GM21619 (cell line): Measurements from ENCODE around the gene SLC2A6.
"Not testable (repeated sequence)": the region's sequence is repeated elsewhere in the genome, so short reads cannot be mapped to it uniquely, and the experiment has no call there.

Experiments used
- ATAC-seq: cut with Tn5 transposase; IDR thresholded peaks from one replicate; pipeline ENCODE4 v1.9.1; 2021; ENCODE audit not compliant: unreplicated experiment

SLC2A6 gene

DNA sequence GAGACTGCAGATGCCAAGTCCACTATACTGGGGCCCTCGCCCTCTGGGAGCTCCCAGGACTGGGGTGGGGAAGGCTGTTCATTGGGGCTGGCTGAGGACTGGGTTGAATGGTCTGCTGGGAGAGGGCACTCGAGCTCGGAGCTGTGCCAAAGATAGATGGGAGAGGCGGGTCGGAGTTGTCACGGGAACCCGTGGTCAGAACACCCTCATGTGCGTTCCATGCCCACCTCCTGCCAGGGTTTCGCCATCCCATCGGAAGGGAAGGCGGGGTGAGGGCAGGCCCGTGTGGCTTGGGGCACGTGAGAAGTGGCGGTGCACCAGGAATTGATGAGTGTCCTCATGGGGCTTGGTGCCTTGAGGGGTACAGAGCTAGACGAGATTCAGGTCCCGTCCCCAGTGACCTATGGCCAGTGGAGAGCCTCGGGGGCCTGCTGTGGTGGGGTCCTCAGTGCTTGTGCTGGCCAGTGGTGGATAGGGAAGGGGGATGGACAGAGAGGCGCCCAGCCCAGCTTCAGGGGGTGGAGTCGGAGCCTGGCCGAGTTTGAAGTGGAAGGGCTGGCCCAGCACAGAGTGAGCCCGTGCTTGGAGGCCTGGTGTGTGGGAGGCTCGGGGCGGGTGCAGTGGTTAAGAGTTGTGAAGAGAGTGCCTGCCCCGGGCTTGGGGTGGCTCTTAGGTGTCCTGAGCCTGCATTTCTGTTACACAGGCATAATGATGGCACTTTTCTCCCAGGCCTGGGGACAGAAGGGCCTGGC lies 14.9 kb downstream of the SLC2A6 start:
- no peak for ATAC-seq

DNA sequence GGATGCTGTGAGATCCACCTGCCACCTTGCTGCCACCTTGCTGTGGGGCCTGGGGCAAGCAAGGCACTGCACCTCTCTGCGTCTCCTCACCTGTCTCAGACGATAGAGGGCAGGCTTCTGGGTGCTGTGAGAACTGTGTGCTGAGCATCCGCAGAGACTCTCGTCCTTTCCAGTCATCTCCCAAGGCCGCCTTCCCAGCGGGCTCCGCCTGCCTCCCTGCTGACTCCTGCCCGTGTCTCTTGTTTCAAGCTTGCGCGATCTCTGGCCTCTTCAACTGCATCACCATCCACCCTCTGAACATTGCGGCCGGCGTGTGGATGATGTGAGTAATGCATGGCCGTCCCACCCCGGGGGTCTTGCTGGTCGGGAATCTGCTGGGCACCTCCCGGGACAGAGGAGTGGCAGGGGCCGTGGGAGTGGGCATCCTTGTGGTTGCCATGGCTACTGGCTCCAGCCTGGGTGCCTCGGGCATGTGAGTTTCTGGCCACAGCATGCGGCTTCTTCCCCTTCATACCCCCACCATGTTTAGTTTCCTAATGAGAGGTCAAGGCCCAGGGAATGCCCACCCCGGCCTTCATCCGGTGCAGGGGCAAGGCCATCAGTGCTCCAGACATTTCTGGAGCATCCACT lies 15.6 kb downstream of the SLC2A6 start:
- no peak for ATAC-seq

DNA sequence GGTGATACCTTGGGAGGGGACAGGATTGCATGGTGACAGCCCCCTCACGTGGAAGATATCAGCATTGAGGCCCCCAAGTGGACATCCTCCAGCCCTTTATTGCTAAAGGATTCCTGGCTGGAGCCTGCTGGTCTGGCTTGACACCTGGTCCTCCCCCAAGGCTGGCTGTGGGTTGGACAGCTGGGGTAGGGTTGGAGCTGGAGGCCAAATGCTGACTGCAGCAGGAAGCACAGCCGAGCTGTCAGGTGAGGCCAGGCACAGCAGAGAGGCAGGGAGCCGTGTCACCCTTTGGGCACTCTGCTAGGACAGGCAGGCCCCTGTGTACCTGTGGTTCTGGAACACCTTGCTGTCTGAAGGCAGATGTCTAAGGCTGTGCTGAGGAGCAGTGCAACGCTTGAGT lies 16.9 kb downstream of the SLC2A6 start:
- ATAC-seq = no peak

GRCh38 chr9:133460405-133461175 lies 18.3 kb downstream of the SLC2A6 start:
- ATAC-seq = peak; percentile 27

- ATAC-seq = peak; percentile 71
These were observed 19.2 kb downstream of the SLC2A6 start, which contains the start of gene CACFD1 for GRCh38 chr9:133459476-133460404. Gene CACFD1 (plus strand): TSS chr9:133459978. CDS start chr9:133460067, 89 bp downstream.

DNA sequence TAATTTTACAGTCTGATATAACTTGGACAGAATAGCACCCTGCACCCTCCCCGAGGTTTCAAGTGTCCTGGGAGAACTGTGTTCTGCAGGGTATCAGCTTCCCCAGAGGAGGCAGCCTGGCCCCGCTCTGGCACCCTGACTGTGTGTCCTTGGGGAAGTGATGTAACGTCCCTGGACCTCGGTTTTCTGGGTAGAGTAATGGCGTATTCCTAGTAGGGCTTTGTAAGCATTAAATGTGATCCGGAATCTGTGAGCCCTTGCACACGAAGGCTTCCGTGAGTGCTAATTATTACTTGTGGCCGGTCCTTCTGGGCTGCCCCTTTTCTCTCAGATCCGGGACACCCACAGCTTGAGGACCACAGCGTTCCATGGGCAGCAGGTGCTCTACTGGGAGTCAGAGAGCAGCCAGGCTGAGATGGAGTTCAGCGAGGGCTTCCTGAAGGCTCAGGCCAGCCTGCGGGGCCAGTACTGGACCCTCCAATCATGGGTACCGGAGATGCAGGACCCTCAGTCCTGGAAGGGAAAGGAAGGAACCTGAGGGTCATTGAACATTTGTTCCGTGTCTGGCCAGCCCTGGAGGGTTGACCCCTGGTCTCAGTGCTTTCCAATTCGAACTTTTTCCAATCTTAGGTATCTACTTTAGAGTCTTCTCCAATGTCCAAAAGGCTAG lies 20.1 kb downstream of the SLC2A6 start:
- ATAC-seq = no peak

- ATAC-seq = no peak
These were observed 21.2 kb downstream of the SLC2A6 start for GRCh38 chr9:133457748-133458147.

DNA sequence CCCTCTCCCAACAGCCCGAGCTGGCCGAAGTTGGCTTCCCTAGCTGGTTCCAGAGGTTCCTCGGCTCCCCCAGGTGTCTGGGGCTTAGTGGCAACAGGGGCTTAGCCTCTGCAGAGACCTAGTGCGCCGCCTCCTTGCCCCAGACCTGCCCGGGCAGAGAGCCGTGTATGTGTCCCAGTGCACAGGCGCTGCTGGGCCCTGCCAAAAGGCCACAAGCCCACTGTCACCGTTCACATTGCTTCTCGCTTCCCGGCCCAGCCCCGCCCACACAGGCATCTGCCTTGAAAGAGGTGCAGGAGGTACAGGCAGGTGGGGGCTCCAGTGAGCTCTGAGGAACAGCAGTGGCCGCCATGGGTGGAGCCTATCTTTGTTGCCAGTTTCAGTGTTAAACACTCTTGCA lies 21.7 kb downstream of the SLC2A6 start:
- ATAC-seq = no peak

DNA sequence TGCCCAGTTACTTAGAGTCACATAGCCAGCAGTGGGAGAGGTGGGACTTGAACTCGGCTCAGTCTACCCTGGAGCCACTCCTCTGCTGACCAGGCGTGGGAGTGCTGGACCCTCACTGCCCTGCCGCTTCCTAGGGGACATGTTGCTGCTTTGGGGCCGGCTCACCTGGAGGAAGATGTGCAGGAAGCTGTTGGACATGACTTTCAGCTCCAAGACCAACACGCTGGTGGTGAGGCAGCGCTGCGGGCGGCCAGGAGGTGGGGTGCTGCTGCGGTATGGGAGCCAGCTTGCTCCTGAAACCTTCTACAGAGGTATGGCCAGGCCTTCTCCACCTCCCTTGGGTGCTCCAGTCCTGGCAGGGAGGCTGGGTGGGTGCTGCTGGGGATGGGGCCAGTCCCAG lies 22.5 kb downstream of the SLC2A6 start:
- no peak for ATAC-seq

GRCh38 chr9:133455936-133456335 lies 23.0 kb downstream of the SLC2A6 start:
- ATAC-seq = no peak

DNA sequence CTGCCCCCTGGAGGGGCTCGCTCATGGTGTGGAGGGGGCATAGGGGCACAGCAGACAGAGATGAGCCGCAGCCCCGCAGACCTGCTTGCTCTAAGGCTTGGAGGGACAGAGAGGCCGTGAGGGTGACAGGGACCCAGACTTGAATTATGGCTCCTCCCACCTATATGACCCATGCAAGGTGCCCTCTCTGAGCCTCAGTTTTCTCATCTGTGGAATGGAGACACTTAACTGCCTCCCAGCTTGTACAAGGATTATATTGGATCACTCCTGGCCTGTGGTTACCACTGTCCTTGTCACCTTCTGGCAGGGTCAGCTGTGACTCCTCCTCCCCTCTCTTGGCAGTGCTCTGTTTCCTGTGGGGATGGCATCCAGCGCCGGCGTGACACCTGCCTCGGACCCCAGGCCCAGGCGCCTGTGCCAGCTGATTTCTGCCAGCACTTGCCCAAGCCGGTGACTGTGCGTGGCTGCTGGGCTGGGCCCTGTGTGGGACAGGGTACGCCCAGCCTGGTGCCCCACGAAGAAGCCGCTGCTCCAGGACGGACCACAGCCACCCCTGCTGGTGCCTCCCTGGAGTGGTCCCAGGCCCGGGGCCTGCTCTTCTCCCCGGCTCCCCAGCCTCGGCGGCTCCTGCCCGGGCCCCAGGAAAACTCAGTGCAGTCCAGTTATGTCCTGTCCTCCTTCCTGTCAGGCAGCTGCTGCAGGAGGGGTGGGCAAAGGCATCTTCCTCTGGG lies 23.8 kb downstream of the SLC2A6 start:
- ATAC-seq = no peak

GRCh38 chr9:133454325-133454724 lies 24.6 kb downstream of the SLC2A6 start:
- no peak for ATAC-seq

- ATAC-seq = no peak
These were observed 25.2 kb downstream of the SLC2A6 start for GRCh38 chr9:133453651-133454050.

GRCh38 chr9:133452562-133452961 lies 26.3 kb downstream of the SLC2A6 start:
- ATAC-seq = no peak

- ATAC-seq = not testable (repeated sequence)
These were observed 27.0 kb downstream of the SLC2A6 start for GRCh38 chr9:133451865-133452264.

DNA sequence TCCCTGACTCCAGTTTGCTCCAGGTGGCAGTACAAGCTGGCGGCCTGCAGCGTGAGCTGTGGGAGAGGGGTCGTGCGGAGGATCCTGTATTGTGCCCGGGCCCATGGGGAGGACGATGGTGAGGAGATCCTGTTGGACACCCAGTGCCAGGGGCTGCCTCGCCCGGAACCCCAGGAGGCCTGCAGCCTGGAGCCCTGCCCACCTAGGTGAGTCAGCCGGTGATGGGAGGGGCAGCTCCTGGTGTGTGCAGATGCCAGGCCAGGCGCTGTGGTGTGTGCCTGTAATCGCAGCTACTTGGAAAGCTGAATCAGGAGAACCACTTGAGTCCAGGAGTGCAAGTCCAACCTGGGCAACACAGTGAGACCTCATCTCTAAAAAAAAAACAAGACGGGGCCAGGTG lies 29.1 kb downstream of the SLC2A6 start:
- ATAC-seq = no peak

GRCh38 chr9:133448487-133448972 lies 30.4 kb downstream of the SLC2A6 start:
- no peak for ATAC-seq

DNA sequence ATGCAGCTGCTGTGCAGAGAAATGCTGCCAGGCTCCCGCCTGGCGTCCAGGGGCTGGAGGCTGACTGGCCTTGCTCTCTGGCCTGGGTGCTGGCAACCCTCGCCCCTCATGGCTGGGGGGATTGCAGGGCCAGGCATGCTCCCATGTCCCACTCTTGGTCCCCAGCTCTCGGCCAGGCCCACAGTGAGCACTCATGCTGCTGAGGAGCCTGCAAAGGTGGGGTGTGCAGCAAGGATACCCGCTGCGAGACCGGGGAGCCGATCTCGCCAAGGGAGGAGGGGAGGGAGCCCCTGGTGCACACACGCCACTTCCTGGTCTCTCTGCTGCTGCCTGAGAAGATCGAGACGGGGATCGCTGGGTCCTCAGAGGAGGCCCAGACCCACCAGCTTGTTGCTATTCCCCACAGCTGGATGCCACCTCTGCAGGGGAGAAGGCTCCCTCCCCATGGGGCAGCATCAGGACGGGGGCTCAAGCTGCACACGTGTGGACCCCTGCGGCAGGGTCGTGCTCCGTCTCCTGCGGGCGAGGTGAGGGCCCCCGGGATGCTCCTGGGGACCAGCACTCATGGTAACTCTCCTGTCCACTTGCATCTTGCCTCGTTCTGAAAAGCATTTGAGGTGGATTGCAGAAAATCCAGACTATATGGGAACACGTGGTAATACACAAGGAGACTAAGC lies 33.5 kb downstream of the SLC2A6 start:
- ATAC-seq = no peak

GRCh38 chr9:133443982-133444381 lies 34.9 kb downstream of the SLC2A6 start:
- no peak for ATAC-seq
